Glomerular endothelial cell (primary cell): ENCODE measurements around the gene MGAM2. TPM values are rescaled to one million over a fixed set of nuclear protein-coding genes. Genes with fewer than 3 reads are reported as not detected.
"Not testable (repeated sequence)": the region's sequence is repeated elsewhere in the genome, so short reads cannot be mapped to it uniquely, and the experiment has no call there.

ENCODE experiments used
- DNase-seq: peaks from one replicate; pipeline ENCODE4 v3.0.0-alpha.2; 2011; ENCODE audit warnings: low read depth, low spot score; ENCODE audit errors: extremely low read depth
- total RNA-seq: library from RNA; depleted of rRNA; stranded (reverse); fragments of >200 nt; gene quantifications from 2 replicates; pipeline ENCODE4 v1.2.3, GENCODE V29; 2015

The MGAM2 gene
- not detected in 2 replicates for total RNA-seq

DNA sequence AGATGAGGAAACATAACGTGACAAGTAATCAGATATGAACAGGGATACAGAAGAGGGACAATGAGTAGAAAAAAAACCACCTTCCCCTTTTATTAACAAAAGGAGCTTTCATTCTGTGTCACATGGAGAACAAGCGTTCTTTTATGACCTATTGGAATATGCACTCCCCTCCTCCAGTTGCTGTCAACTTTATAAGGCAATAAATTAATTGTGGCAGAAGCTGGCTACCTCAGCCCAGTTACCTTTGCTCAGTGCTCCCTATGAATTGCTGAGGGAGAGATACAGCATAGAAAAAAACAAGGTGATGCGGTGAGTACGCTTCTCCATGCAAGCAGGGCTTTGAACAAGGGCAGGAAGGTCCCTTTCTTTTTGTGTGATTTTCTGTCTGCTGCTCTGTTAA, at the start of gene MGAM2:
Gene MGAM2 (plus strand): TSS at position 220 of the 400 bp plus-strand sequence. CDS start 5,156 bp downstream, outside the sequence.
- no peak for DNase-seq

DNA sequence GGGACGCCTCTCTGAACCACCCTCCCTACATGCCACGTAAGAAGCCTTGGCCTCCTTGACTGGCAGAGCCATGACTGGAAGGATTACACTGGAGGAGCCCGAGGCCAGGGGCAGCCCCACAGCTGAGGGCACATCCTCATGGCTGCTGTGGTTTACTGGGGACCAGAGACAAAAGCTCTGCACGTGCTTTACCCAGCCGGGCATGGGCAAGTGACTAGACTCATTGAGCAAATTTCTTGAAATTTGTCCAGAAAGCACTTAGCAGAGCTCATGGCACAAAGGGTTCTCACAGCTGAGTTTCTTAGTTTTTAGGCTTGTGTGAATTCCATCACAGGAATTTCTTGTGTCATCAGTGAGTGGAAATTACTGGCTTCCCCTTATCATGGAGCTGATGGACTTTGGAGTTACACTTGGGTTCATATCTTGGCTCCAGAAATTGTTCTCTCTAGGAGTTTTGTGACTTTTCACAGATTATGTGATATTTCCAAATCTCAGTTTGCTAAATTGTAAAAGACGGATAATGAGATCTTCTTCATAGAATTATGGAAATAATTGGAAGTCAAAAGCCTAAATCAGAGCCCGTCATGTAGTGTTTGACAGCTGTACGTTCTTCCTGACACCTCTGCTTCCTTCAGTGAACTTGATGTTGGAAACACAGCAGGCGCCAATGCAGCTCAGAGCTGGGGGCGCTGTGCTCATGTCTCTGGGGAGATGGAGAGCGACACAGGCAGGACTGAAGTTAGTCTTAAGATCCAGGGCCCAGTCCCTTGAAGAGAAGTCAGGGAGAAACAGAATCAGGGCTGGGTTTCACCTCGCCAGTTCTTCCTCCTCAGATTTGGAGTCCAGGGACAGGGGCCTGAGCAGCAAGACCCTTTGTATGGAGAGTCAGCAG, 47.7 kb upstream of the MGAM2 start:
- no peak for DNase-seq

DNA sequence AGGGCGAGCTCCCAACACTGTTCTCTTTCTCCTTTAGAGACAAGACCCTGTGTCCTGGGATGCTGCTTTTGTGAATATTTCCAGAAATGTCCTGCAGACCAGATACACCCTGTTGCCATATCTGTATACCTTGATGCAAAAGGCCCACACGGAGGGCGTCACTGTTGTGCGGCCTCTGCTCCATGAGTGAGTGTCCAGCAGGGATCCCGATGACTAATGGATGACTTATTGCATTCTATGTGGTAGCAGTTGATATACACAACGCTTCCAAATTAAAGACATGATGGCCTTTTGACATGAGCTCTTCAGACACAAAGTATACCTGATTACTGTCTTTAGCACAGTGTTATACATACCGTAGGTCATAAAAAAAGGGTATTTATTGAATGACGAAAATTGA, 45.0 kb upstream of the MGAM2 start:
- no peak for DNase-seq

DNA sequence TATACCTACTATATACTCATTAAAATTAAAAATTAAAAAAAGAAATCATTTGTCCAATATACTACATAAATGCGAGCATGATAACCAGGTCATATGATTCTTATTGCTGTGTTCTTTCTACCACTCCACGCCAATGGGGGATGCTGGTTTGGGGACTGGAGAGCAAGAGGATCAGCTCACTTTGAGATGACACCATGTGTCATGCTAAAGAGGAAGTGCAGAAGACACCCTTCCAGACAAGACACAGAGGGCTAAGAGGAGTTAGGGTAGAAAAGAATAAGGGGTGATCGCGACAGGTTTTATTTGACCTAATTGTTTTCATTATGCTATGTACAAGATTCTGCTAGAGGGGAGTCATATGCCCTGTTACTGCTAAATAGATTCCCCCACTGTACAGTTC, 33.8 kb upstream of the MGAM2 start:
- DNase-seq: no peak

DNA sequence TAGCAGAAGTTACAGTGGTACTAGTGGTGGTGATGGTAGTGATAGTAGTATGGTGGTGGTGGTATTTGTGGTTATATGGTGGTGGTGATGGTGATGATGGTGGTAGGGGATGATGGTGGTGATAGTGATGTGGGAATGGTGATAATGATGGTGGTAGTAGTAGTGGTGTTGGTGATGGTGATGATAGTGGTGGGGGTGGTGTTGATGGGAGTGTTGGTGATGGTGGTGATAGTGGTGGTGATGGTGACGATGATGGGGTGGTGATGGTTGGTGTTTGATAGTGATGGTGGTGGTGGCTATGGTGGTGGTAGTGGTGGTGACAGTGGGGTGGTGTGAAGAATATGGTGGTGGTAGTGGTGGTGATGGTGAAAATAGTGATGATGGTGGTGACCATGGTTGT, 27.9 kb upstream of the MGAM2 start:
- no peak for DNase-seq

DNA sequence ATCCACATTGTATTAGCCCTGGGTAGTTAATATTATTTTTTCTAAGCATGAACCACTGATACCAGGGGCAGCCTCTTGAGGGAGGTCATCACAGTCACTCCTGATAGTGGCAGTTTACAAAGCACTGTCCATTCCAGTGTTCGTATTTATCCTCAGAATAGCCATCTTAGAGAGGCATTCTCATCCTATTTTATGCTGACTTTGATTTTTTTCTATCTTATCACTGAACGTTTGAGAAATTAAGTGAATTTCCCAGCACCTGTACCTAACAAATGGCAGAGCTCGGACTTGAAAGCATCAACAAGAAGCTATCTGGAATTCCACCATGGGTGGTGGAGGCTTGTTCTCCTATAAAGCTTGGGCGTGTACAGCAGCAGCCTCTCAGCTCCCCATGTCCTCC, 26.1 kb upstream of the MGAM2 start:
- no peak for DNase-seq

DNA sequence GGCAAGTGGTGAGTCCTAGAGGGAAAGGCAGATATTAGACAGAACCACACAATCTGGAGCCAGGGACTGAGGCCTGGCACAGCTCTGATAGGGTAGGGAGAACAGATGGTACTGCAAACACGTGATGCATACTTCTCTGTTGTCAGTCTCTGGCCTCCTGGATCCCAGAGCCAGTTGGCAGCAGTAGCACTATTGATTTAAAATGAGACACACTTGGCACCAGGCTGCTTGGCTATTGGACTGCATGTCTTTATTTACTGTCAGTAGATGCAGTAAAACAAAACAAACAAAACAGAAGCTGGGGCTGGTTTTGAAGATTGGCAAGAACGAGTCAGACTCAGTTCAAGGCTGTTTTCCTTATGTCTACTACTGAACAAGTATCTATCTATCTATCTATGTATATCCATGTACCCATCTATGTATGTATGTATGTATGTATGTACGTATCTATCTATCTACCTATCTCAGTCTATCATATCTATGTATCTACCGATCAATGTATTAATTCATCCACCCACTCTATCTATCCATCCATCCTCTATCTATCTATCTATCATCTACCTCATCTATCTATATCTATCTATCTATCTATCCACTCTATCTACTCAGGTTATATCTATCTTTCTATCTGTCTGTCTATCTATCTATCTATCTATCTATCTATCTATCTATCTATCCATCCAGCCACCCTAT, 23.4 kb upstream of the MGAM2 start:
- no peak for DNase-seq

DNA sequence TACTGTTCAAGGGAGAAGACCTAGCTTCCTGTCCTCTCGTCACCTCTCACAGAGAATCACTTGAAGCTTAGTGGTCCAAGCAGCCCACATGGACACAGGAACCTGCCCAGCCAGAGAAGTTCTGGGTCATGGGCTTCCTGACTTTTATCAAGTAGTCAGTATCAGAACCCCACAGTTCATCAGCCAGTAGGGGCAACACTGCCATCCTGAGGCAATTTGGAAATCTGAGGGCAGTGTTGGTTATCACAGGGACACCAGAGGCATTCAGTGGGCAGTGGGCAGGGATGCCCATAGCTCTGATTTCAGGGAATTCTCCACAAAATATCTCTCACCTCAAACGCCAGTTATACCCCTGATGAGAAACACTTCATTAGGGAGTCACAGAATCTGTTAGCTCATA, 22.5 kb upstream of the MGAM2 start:
- DNase-seq: no peak

DNA sequence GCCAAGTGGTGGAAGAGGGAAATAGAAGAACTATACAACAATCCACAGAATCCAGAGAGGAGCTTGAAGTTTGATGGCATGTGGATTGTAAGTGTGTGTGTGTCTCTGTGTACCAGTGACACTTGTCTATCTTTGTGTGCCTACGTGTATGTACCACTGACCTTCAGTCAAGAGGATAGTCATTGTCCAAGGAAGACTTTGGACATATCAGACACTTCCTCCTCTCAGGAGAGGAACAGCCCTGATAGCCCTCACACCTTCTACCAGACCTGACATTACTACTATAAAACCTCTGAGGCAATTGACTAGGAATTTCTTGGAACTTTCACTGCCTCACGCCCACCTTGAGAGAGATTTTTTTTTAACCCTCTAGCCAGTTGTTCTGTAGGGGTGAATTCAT, 19.6 kb upstream of the MGAM2 start:
- no peak for DNase-seq

DNA sequence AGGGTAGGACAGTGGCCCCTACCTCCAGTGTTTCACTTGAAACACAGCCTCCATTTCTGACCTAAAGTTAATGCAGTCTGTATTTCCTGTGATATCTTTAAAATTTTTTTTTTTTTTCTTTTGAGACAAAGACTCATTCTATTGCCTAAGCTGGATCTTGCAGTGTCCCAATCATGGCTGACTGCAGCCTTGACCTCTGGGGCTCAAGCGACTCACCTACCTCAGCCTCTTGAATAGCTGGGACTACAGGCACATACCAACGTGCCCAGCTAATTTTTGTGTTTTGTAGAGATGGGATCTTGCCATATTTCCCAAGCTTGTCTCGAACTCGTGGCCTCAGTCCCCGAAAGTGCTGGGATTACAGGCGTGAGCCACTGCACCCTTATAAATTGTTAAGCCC, 16.7 kb upstream of the MGAM2 start:
- no peak for DNase-seq

DNA sequence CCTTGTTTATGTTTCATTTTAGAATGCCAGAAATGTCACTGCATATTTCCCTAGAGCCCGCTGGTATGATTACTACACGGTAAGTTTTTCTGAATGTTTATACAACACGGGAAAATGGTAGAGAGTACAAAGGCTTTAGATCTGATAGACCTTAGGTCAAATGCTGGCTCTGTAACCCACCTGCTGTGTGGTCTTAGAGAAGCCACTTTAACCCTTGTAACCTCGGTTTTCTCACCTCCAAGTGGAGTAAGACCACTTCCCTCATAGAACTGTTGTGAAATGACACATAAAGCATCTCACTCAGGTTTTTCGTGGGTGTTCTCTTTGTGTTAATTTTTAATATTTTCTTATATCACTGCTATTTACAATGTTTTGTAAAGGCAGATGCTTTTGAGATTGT, 13.9 kb upstream of the MGAM2 start:
- DNase-seq: no peak

DNA sequence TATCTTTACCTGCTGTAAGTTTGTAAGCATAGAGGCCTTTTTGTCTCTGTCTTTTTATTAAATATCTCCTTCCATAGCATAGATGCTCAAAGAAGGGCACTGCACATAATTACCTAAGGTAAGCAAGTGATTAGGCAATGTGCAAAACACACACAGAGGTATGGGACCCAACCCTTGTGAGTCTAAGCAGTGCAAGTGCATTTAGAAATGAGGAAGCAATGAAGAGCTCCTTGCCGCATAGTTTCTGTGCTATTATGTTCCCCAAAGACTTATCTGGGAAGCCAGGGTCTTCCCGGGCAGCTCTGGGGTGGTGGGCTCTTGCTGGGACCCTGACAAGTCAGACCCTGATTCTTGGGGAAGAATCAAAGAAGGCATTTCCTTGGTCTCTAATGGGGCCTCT, 13.5 kb upstream of the MGAM2 start:
- DNase-seq: no peak

DNA sequence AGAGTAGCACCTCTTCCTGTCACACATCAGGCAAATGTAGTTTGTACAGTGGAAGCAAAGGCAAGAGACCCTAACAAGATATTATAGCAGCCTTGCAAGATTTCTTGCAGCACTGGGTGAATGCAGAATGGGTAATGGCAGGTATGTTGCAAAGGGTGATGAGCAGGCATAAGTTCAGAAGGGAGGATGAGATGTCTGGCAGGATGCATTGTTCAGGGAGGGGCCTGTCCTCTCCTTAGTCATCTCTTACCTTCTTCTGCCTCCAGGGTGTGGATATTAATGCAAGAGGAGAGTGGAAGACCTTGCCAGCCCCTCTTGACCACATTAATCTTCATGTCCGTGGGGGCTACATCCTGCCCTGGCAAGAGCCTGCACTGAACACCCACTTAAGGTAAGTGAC, 12.2 kb upstream of the MGAM2 start:
- not testable (repeated sequence) for DNase-seq

DNA sequence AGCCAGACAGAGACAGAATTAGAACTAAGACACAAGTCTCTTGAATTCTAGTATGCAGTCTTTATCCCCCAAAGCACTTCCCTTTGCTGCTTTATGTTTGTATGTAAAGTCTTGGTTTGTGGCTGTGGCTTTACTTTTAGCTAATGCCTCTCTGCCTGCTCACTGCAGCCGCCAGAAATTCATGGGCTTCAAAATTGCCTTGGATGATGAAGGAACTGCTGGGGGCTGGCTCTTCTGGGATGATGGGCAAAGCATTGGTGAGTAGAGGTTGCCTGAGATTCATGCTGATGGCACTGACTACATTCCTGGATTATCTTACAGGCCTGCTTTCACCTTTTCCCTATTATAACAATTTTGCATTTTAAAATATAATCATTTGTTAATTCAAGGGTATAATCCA, 10.9 kb upstream of the MGAM2 start:
- no peak for DNase-seq

DNA sequence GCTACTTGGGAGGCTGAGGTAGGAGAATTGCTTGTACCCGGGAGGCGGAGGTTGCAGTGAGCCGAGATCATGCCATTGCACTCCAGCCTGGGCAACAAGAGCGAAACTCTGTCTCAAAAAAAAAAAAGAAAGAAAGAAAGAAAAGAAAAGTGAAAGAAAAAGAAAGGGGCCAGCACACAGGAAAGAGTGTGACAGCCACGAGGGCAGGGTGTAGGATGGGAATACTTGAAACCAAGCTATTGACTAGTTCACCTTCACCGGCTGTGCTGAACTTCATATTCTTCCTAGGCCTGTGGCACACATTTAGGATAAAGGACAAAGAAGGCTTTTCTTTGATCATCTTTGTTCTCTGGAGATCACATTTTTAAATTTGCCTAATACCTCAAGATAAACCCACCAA, 9.7 kb upstream of the MGAM2 start:
- not testable (repeated sequence) for DNase-seq

DNA sequence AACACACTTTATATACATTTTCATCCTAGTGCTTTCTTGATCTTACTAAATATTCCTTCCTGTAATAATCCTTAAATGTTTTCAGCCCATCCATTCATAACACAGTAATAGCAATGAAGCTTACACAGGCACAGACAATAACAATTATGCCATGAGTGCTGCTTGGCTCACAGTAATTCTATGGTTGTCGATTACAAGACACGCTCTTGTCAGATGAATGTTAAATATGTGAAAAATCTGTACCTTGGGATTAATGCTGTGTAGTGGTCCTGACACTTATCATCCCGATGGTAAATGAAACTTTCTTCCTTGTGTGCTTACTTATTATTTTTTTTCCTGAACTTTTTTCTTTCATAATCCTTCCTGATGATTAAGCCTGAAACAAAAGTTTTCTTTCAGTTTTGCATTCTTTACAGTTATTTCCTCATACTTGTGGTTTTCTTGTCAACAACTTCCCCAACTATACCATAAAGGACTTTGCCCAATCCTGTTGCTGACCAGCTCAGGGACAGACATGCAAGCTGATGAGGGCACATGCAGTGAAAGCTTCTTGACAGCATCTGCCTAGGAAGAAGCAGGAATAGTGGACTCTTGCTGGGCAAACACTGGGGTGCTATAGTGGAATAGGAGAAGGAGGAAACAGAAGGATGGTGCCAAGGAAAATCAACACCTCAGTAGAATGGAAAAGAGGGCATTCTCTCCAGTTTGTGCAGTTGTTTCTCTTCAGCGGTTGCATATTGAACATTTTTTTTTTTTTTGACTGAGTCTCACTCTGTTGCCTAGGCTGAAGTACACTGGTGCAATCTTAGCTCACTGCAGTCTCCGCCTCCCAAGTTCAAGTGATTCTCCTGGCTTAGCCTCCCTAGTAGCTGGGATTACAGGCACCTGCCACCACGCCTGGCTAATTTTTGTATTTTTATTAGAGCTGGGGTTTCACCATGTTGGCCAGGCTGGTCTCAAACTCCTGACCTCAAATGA, 6.7 kb upstream of the MGAM2 start:
- no peak for DNase-seq

DNA sequence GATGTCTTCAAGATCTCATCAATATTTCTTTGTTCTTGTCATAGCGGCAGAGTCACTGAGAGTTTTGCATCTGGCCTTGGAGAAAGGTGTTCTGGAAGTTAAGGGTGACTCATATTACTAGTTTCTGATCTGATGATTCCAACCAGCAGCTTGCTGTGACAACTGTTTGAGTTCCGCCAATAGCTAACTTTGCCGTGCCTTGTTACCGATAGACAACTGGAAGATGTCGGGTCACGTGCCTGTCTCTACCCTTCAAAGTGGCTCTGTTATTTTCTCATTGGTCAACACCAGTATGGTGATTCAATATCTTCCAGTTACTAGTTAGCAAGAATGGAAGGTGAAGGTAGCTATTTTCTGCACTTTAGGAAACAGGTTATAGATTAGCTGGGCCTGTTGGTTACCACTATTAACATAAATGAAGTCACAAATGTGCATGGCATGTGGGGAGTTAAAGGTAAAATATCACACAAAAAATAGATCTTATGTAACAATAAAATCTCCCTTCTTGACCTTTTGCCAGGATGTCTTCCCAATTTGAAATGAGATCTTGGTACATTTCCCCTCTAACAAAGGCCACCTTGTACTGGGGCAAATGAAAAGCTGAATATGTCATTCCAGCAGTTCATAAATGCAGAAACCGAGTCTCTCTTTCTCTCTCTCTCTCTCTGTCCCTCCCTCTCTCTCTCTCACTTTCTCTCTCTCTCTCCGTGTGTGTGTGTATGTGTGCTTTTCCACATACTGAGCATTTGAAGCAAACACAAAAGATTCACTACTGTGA, 2.6 kb upstream of the MGAM2 start:
- DNase-seq: no peak

DNA sequence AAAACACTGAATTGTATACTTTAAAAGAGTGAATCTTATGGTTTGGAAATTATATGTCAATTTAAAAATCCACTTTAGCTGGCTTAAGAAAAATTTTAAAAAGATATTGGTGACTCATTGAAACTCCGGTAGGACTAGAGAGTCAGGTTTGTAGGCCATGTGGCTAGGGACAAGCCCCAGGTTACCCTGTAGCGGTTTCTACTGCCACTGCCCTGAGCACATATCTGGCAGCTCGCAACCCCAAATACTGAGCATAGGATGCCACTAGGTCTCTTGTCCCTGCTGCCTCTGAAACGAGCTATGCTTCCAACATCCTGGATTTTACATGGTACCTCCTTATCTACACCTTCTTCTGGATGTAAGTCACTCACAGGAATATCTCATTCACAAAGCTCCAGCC, 1.4 kb upstream of the MGAM2 start:
- no peak for DNase-seq

DNA sequence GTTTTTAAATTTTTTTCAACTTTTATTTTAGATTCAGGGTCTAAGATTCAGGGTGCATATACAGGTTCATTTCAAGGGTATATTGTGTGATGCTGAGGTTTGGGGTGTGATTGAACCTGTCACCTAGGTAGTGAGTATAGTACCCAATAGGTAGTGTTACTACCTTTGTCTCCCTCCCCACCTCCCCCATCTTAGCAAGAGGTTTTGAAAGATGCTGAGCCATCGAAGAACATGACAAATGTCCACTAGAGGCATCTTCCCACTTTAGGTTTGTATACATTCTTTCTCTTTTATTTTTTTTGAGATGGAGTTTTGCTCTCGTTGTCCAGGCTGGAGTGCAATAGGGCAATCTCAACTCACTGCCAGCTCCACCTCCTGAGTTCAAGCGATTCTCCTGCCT, 880 bp upstream of the MGAM2 start:
- DNase-seq: no peak

DNA sequence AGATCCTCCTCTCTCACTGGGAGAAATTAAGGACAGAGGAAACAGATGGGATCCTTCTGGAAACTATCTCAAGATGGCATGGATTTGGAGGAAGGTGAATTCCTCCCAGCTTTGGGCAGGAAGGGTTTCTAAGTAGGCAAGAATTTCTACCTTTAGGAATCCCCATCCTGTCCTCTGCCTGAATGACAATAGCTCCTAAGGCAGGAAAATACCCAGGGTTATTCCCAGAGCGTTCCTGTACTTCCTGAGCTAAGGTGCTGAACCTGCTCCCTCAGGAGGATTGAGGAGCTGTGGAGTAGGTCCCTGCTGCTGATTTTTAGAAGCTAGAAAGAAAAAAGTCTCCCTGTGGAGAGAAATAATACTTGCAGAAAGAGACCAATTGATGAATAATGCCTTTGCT, 568 bp downstream of the MGAM2 start:
- no peak for DNase-seq
